HK-2 (cell line): Measurements from ENCODE around the gene IL1RAPL2.
"Not testable (repeated sequence)": the region's sequence is repeated elsewhere in the genome, so short reads cannot be mapped to it uniquely, and the experiment has no call there.

ENCODE experiments used
- DNase-seq: peaks from one replicate; pipeline ENCODE4 v3.0.0-alpha.2; 2018; ENCODE audit not compliant: unreplicated experiment

Gene IL1RAPL2

GRCh38 chrX:105608745-105609144, 1042.7 kb downstream of the IL1RAPL2 start:
- DNase-seq = no peak

- DNase-seq = no peak
Measured at GRCh38 chrX:105609530-105609929, 1043.5 kb downstream of the IL1RAPL2 start.

- no peak for DNase-seq
Measured at GRCh38 chrX:105610411-105610810, 1044.4 kb downstream of the IL1RAPL2 start.

GRCh38 chrX:105618393-105619101, 1052.5 kb downstream of the IL1RAPL2 start:
- DNase-seq = no peak

- DNase-seq = no peak
Measured at GRCh38 chrX:105634180-105634579, 1068.2 kb downstream of the IL1RAPL2 start.

GRCh38 chrX:105635794-105636193, 1069.8 kb downstream of the IL1RAPL2 start:
- no peak for DNase-seq

- DNase-seq = no peak
Measured at GRCh38 chrX:105636667-105637066, 1070.7 kb downstream of the IL1RAPL2 start.

GRCh38 chrX:105645667-105646357, 1079.8 kb downstream of the IL1RAPL2 start:
- no peak for DNase-seq

GRCh38 chrX:105646592-105647372, 1080.8 kb downstream of the IL1RAPL2 start:
- DNase-seq = no peak

GRCh38 chrX:105647749-105648148, 1081.8 kb downstream of the IL1RAPL2 start:
- no peak for DNase-seq

- DNase-seq = no peak
Measured at GRCh38 chrX:105648732-105649131, 1082.7 kb downstream of the IL1RAPL2 start.

GRCh38 chrX:105650577-105650976, 1084.6 kb downstream of the IL1RAPL2 start:
- DNase-seq = no peak

- DNase-seq = no peak
Measured at GRCh38 chrX:105650986-105651385, 1085.0 kb downstream of the IL1RAPL2 start.

- no peak for DNase-seq
Measured at GRCh38 chrX:105653891-105654290, 1087.9 kb downstream of the IL1RAPL2 start.

- no peak for DNase-seq
Measured at GRCh38 chrX:105658136-105658535, 1092.1 kb downstream of the IL1RAPL2 start.

GRCh38 chrX:105662248-105662647, 1096.2 kb downstream of the IL1RAPL2 start:
- no peak for DNase-seq

- DNase-seq = no peak
Measured at GRCh38 chrX:105664243-105664642, 1098.2 kb downstream of the IL1RAPL2 start.

GRCh38 chrX:105684288-105684687, 1118.3 kb downstream of the IL1RAPL2 start:
- DNase-seq = not testable (repeated sequence)

- no peak for DNase-seq
Measured at GRCh38 chrX:105694839-105695238, 1128.8 kb downstream of the IL1RAPL2 start.

GRCh38 chrX:105695451-105695850, 1129.5 kb downstream of the IL1RAPL2 start:
- DNase-seq = no peak

GRCh38 chrX:105696870-105697269, 1130.9 kb downstream of the IL1RAPL2 start:
- DNase-seq = no peak

GRCh38 chrX:105697984-105698781, 1132.2 kb downstream of the IL1RAPL2 start:
- no peak for DNase-seq
